Liver (tissue), 9 donors: Measurements from ENCODE around the gene SFXN5. TPM values are rescaled to one million over a fixed set of nuclear protein-coding genes. Genes with fewer than 3 reads are reported as not detected.

Source experiments
- DNase-seq: peaks from one replicate; pipeline ENCODE4 v3.0.0-alpha.2; 2017; ENCODE audit warnings: low spot score
- H3K27ac ChIP-seq, 2 donors: one replicate each; pipeline ENCODE4 v1.7.0; 2013; ENCODE audit warnings: inconsistent platforms in 2 of 2, low read length in 2 of 2, control low read depth in 1 of 2, low read depth in 1 of 2, mild to moderate bottlenecking in 1 of 2
- H3K27me3 ChIP-seq, 4 donors: one replicate each; pipeline versions ENCODE4 v1.6.1 to v1.7.0; 2013; ENCODE audit warnings: low read length in 3 of 4, inconsistent platforms in 1 of 4, mild to moderate bottlenecking in 1 of 4, moderate library complexity in 1 of 4; ENCODE audit not compliant: control insufficient read depth in 4 of 4, insufficient read depth in 4 of 4
- H3K36me3 ChIP-seq, 4 donors: one replicate each; pipeline versions ENCODE4 v1.6.1 to v1.7.0; 2013; ENCODE audit warnings: low read length in 3 of 4, mild to moderate bottlenecking in 3 of 4, low read depth in 1 of 4, moderate library complexity in 1 of 4; ENCODE audit not compliant: control insufficient read depth in 4 of 4, insufficient read depth in 3 of 4
- H3K4me1 ChIP-seq, 4 donors: one replicate each; pipeline versions ENCODE4 v1.6.1 to v1.7.0; 2013; ENCODE audit warnings: low read length in 3 of 4, mild to moderate bottlenecking in 3 of 4, moderate library complexity in 1 of 4; ENCODE audit not compliant: control insufficient read depth in 4 of 4, insufficient read depth in 4 of 4
- H3K4me3 ChIP-seq, 3 donors: one replicate each; pipeline versions ENCODE4 v1.6.1 to v1.7.0; 2013; ENCODE audit warnings: low read length in 3 of 3, control low read depth in 1 of 3, low read depth in 1 of 3, mild to moderate bottlenecking in 1 of 3
- H3K9ac ChIP-seq, 2 donors: one replicate each; pipeline ENCODE4 v1.7.0; 2013; ENCODE audit warnings: low read length in 2 of 2, mild to moderate bottlenecking in 2 of 2, moderate library complexity in 2 of 2, control low read depth in 1 of 2, low read depth in 1 of 2
- H3K9me3 ChIP-seq, 4 donors: one replicate each; pipeline versions ENCODE4 v1.6.1 to v1.7.0; 2013; ENCODE audit warnings: low read length in 3 of 4; ENCODE audit not compliant: control insufficient read depth in 4 of 4
- ATF3 ChIP-seq: IDR thresholded peaks from 2 replicates; pipeline ENCODE4 v1.6.1; 2016; ENCODE audit warnings: antibody characterized with exemption
- CTCF ChIP-seq: fragments of 150-350 bp; IDR thresholded peaks from 2 replicates; pipeline ENCODE4 v1.5.1; 2017; ENCODE audit warnings: improper control_type of control experiment, low read depth, low read length; ENCODE audit not compliant: missing input control
- EGR1 ChIP-seq, 2 donors: IDR thresholded peaks; 2 replicates each; pipeline ENCODE4 v1.6.1; 2016 to 2018; ENCODE audit warnings: antibody characterized with exemption in 2 of 2, low read depth in 2 of 2
- FOXA1 ChIP-seq: IDR thresholded peaks from 2 replicates; pipeline ENCODE4 v1.6.1; 2016; ENCODE audit warnings: antibody characterized with exemption
- FOXA2 ChIP-seq: IDR thresholded peaks from 2 replicates; pipeline ENCODE4 v1.6.1; 2016; ENCODE audit warnings: antibody characterized with exemption
- GABPA ChIP-seq, 2 donors: IDR thresholded peaks in 1 of 2; conservative IDR thresholded peaks in 1 of 2; 2 replicates each; pipeline ENCODE4 v1.6.1; 2016; ENCODE audit warnings: antibody characterized with exemption in 2 of 2, mild to moderate bottlenecking in 1 of 2, moderate library complexity in 1 of 2
- HNF4A ChIP-seq, 2 donors: conservative IDR thresholded peaks; 2 replicates each; pipeline ENCODE4 v1.6.1; 2016; ENCODE audit warnings: antibody characterized with exemption in 2 of 2, mild to moderate bottlenecking in 2 of 2
- HNF4G ChIP-seq: IDR thresholded peaks from 2 replicates; pipeline ENCODE4 v1.6.1; 2016; ENCODE audit warnings: antibody characterized with exemption
- JUND ChIP-seq, 2 donors: IDR thresholded peaks; 2 replicates each; pipeline ENCODE4 v1.6.1; 2016; ENCODE audit warnings: antibody characterized with exemption in 2 of 2
- MAX ChIP-seq: IDR thresholded peaks from 2 replicates; pipeline ENCODE4 v1.6.1; 2016; ENCODE audit warnings: antibody characterized with exemption
- NR2F2 ChIP-seq: IDR thresholded peaks from 2 replicates; pipeline ENCODE4 v1.6.1; 2016; ENCODE audit warnings: antibody characterized with exemption
- RAD21 ChIP-seq, 2 donors: IDR thresholded peaks; 2 replicates each; pipeline ENCODE4 v1.6.1; 2016; ENCODE audit warnings: antibody characterized with exemption in 2 of 2, mild to moderate bottlenecking in 2 of 2
- REST ChIP-seq: IDR thresholded peaks from 2 replicates; pipeline ENCODE4 v1.6.1; 2016; ENCODE audit warnings: antibody characterized with exemption, mild to moderate bottlenecking
- RXRA ChIP-seq, 2 donors: IDR thresholded peaks; 2 replicates each; pipeline ENCODE4 v1.6.1; 2017 to 2018; ENCODE audit warnings: antibody characterized with exemption in 2 of 2, mild to moderate bottlenecking in 1 of 2
- SP1 ChIP-seq: IDR thresholded peaks from 2 replicates; pipeline ENCODE4 v1.6.1; 2018; ENCODE audit warnings: antibody characterized with exemption, mild to moderate bottlenecking
- TAF1 ChIP-seq: conservative IDR thresholded peaks from 2 replicates; pipeline ENCODE4 v1.6.1; 2016; ENCODE audit warnings: antibody characterized with exemption, mild to moderate bottlenecking
- YY1 ChIP-seq: IDR thresholded peaks from 2 replicates; pipeline ENCODE4 v1.6.1; 2016; ENCODE audit warnings: antibody characterized with exemption, mild to moderate bottlenecking
- ZBTB33 ChIP-seq: IDR thresholded peaks from 2 replicates; pipeline ENCODE4 v1.6.1; 2016; ENCODE audit warnings: antibody characterized with exemption
- WGBS: extraction: QIAGEN DNeasy Blood & Tissue Kit; methylation state at CpG from one replicate; pipeline ENCODE4 v1.1.7; 2013; 5-methylcytosine and 5-hydroxymethylcytosine counted together
- polyA plus RNA-seq, 2 donors: library from polyadenylated mRNA; stranded (reverse) in 1 of 2; unstranded in 1 of 2; fragments of 200-250 nt in 1 of 2; fragments of >200 nt in 1 of 2; fragmentation: Nextera tagmentation in 1 of 2; extraction: Ambion mirVana in 1 of 2; gene quantifications; one replicate each; pipeline versions ENCODE4 v1.2.1 to v1.2.3, GENCODE V29; 2013 to 2015
- total RNA-seq, 2 donors: library from RNA; depleted of rRNA; stranded (reverse); fragments of >200 nt; gene quantifications; one replicate each; pipeline ENCODE4 v1.2.3, GENCODE V29; 2014
- donor health status: healthy.
- donor health status: healthy.
- donor health status: healthy.
- donor health status: healthy.
- donor health status: healthy.

SFXN5 gene
- total and polyA plus RNA-seq, 4 donors, result 23.3 to 58.2 (median 29.5) TPM

- no peak for TF ChIP-seq EGR1 (IDR thresholded peaks at IDR 0.05; ENCODE audit: low read depth in 2 of 2)
- TF ChIP-seq JUND (IDR thresholded peaks at IDR 0.05), result no peak
- no peak for TF ChIP-seq YY1
- no peak for TF ChIP-seq HNF4G
- TF ChIP-seq MAX, result no peak
- no peak for TF ChIP-seq REST
- no peak for TF ChIP-seq RXRA (IDR thresholded peaks at IDR 0.05)
- no peak for TF ChIP-seq GABPA (IDR thresholded peaks at IDR 0.05 in 1 of 2, conservative IDR thresholded peaks at IDR 0.05 in 1 of 2)
- TF ChIP-seq TAF1, result no peak
- no peak for TF ChIP-seq HNF4A (conservative IDR thresholded peaks at IDR 0.05)
- TF ChIP-seq FOXA1, result no peak
- no peak for TF ChIP-seq ZBTB33
- TF ChIP-seq NR2F2, result no peak
- TF ChIP-seq RAD21 (IDR thresholded peaks at IDR 0.05), result no peak
- no peak for TF ChIP-seq CTCF
- TF ChIP-seq FOXA2, result no peak
- no peak for TF ChIP-seq ATF3
- H3K4me3 ChIP-seq, result no peak overlapping the region
- no peak for DNase-seq
- no peaks in the 10 kb centered on the region for H3K27me3 ChIP-seq
- WGBS, result 97% methylated on average over 8 of the region's 8 CpGs
- no peaks in the 10 kb centered on the region for H3K4me1 ChIP-seq
- no peak overlapping the region for H3K9ac ChIP-seq
- no peaks in the 10 kb centered on the region for H3K9me3 ChIP-seq
- H3K36me3 ChIP-seq, result peaks cover 0 to 27% (median 8%) of the 10 kb centered on the region in 4 donors
- no peak overlapping the region for H3K27ac ChIP-seq
Measured at GRCh38 chr2:72942293-72942692, 129.2 kb downstream of the SFXN5 start.

- Histone ChIP-seq H3K27me3 (no peaks in the 10 kb centered on the region), H3K4me1 (no peaks in the 10 kb centered on the region), H3K9me3 (no peaks in the 10 kb centered on the region), H3K4me3 (no peak overlapping the region), H3K36me3 (peaks cover 0 to 27% (median 5%) of the 10 kb centered on the region in 4 donors), H3K9ac (no peak overlapping the region), H3K27ac (no peak overlapping the region)
- DNase-seq, result no peak
- WGBS, result 89% methylated on average over 6 of the region's 6 CpGs
- TF ChIP-seq SP1 (no peak), ATF3 (no peak), REST (no peak)
Measured at GRCh38 chr2:72940786-72941185, 130.7 kb downstream of the SFXN5 start.
